Pancreas (tissue), 10 donors: Measurements from ENCODE around the gene RIPK4. TPM values are rescaled to one million over a fixed set of nuclear protein-coding genes. Genes with fewer than 3 reads are reported as not detected.
"Not testable (repeated sequence)": the region's sequence is repeated elsewhere in the genome, so short reads cannot be mapped to it uniquely, and the experiment has no call there.

Experiments
- ATAC-seq, 4 donors: fragments of 200-7000 bp; cut with Tn5 transposase; one replicate each; pipeline versions ENCODE4 v1.8.0 to v1.9.1; 2020; ENCODE audit warnings: mild to moderate bottlenecking in 4 of 4, moderate library complexity in 4 of 4
- DNase-seq, 6 donors: peaks; one replicate each; pipeline ENCODE4 v3.0.0-alpha.2; 2020
- FAIRE-seq: peaks from 2 replicates; lab custom pipeline; 2012; peaks lifted over from hg19 to GRCh38; lab: Jason Lieb, UNC
- H3K27ac ChIP-seq, 4 donors: fragments of 200-600 bp; sonication (generic); 1 replicate in 3 of 4; 2 replicates in 1 of 4; pipeline versions ENCODE4 v1.5.0 to v1.8.0; 2020
- H3K27me3 ChIP-seq, 4 donors: fragments of 200-600 bp; one replicate each; pipeline ENCODE4 v1.8.0; 2021
- H3K36me3 ChIP-seq, 3 donors: fragments of 200-600 bp; sonication (generic) in 1 of 3; one replicate each; pipeline versions ENCODE4 v1.5.0 to v1.8.0; 2020 to 2021
- H3K4me1 ChIP-seq, 3 donors: fragments of 200-600 bp; one replicate each; pipeline ENCODE4 v1.8.0; 2021
- H3K4me3 ChIP-seq, 4 donors: fragments of 200-600 bp; sonication (generic) in 2 of 4; one replicate each; pipeline versions ENCODE4 v1.5.0 to v1.8.0; 2020 to 2021
- H3K9me3 ChIP-seq, 4 donors: fragments of 200-600 bp; one replicate each; pipeline ENCODE4 v1.8.0; 2021
- CTCF ChIP-seq, 4 donors: fragments of 200-600 bp; sonication (generic) in 3 of 4; IDR thresholded peaks; one replicate each; pipeline versions ENCODE4 v1.5.0 to v1.8.0; 2021; ENCODE audit warnings: antibody characterized with exemption in 4 of 4
- WGBS, 2 donors: extraction: QIAGEN DNeasy Blood & Tissue Kit; methylation state at CpG; one replicate each; pipeline ENCODE4 v1.1.7; 2013; 5-methylcytosine and 5-hydroxymethylcytosine counted together
- intact Hi-C, 3 donors: fragments of 100-400 bp; cut with DNase I; formaldehyde crosslinking; loops; one replicate each; pipeline versions ENCODE4 v1.11.1 to v1.14.2; 2022
- polyA plus RNA-seq, 2 donors: library from polyadenylated mRNA; stranded (reverse); fragments of 200-250 nt; gene quantifications; one replicate each; pipeline ENCODE4 v1.2.3, GENCODE V29; 2013
- total RNA-seq, 6 donors: library from RNA; stranded (reverse); fragmentation: NEBNext Ultra II Directional in 4 of 6; extraction: Animal tissue kit (Norgen Biotek cat#: 25700) in 4 of 6; gene quantifications; one replicate each; pipeline versions ENCODE4 v1.2.1 to v1.2.4, GENCODE V29; 2021 to 2023
- donor health status: healthy with polysubstance abuse.
- donor health status: DM: no; HTN: no; CAD: no; lungs with moderate emphysema.
- donor health status: DM: no; HTN: no; CAD: no.
- donor health status: control.
- donor health status: control.
- donor health status: Bipolar disorder and iron deficiency.
- donor health status: DM: yes; HTN: yes; CAD: no.
- donor health status: DM: no; HTN: no; CAD: no.
- donor health status: DM: no; HTN: no; CAD: no.
- donor health status: DM: yes; HTN: yes; CAD: no.

RIPK4 gene
- total and polyA plus RNA-seq, 8 donors = 7.7 to 18.2 (median 12.8) TPM

GRCh38 chr21:41786509-41786987 lies 19.7 kb upstream of the RIPK4 start:
- 28 to 31% methylated on average over 13 of the region's 13 CpGs for WGBS, 2 donors
- intact Hi-C loops = no loop called here
- H3K9me3 ChIP-seq = no peaks in the 10 kb centered on the region
- H3K36me3 ChIP-seq = no peaks in the 10 kb centered on the region
- H3K4me1 ChIP-seq = no peaks in the 10 kb centered on the region
- no peak for FAIRE-seq
- peak overlapping the region in 1 of 4 donors; percentile 11 for H3K27ac ChIP-seq
- peak in 1 of 6 donors; percentile 65 for DNase-seq
- ATAC-seq = peak; percentile 51 to 77 (median 66)
- no peak for TF ChIP-seq CTCF (IDR thresholded peaks at IDR 0.05)
- no peak overlapping the region for H3K4me3 ChIP-seq
- no peaks in the 10 kb centered on the region for H3K27me3 ChIP-seq

- H3K27ac ChIP-seq, ATAC-seq, H3K36me3 ChIP-seq, FAIRE-seq, H3K27me3 ChIP-seq, H3K4me1 ChIP-seq, H3K4me3 ChIP-seq, intact Hi-C loops, H3K9me3 ChIP-seq, DNase-seq: not testable (repeated sequence)
- 87 to 93% methylated on average over 12 of the region's 12 CpGs for WGBS, 2 donors
These were observed 18.4 kb upstream of the RIPK4 start for GRCh38 chr21:41785262-41785661.

- no peaks in the 10 kb centered on the region for H3K27me3 ChIP-seq
- no peak for TF ChIP-seq CTCF (IDR thresholded peaks at IDR 0.05)
- H3K9me3 ChIP-seq = no peaks in the 10 kb centered on the region
These were observed 17.7 kb upstream of the RIPK4 start for GRCh38 chr21:41784456-41785102.

GRCh38 chr21:41783476-41784180 lies 16.8 kb upstream of the RIPK4 start:
- no peaks in the 10 kb centered on the region for H3K9me3 ChIP-seq
- ATAC-seq (peak in 3 of 4 donors; percentile 46 to 57 (median 54)), DNase-seq (no peak), FAIRE-seq (no peak)
- H3K4me3 ChIP-seq = no peak overlapping the region
- no peaks in the 10 kb centered on the region for H3K27me3 ChIP-seq
- no peak for TF ChIP-seq CTCF (IDR thresholded peaks at IDR 0.05)
- H3K27ac ChIP-seq = no peak overlapping the region
- intact Hi-C loops = no loop called here
- WGBS, 2 donors = 43 to 48% methylated on average over 18 of the region's 18 CpGs
- H3K36me3 ChIP-seq = no peaks in the 10 kb centered on the region
- H3K4me1 ChIP-seq = no peaks in the 10 kb centered on the region

More at GRCh38 chr21:41784456-41785102, 17.7 kb upstream of the RIPK4 start:
- Histone ChIP-seq H3K27ac (no peak overlapping the region), H3K4me3 (no peak overlapping the region), H3K36me3 (no peaks in the 10 kb centered on the region), H3K4me1 (no peaks in the 10 kb centered on the region)
- intact Hi-C loops = no loop called here
- WGBS, 2 donors = 87 to 94% methylated on average over 15 of the region's 15 CpGs
- DNase-seq (no peak), ATAC-seq (no peak), FAIRE-seq (no peak)

GRCh38 chr21:41781050-41781410 lies 14.2 kb upstream of the RIPK4 start:
- Histone ChIP-seq H3K4me1 (peaks cover 4 to 13% (median 12%) of the 10 kb centered on the region in 3 donors), H3K4me3 (no peak overlapping the region), H3K27ac (no peak overlapping the region), H3K27me3 (no peaks in the 10 kb centered on the region), H3K36me3 (no peaks in the 10 kb centered on the region), H3K9me3 (no peaks in the 10 kb centered on the region)
- FAIRE-seq (no peak), DNase-seq (no peak), ATAC-seq (no peak)
- TF ChIP-seq CTCF (IDR thresholded peaks at IDR 0.05) = no peak
- intact Hi-C loops = no loop called here
- WGBS, 2 donors = 53 to 75% methylated on average over 2 of the region's 2 CpGs
